DMS114 treated with DMSO at 0.1 percent for 48 hours (cell line): ENCODE data around the gene FSIP1.

Source experiments
- DNase-seq: peaks from one replicate; lab custom pipeline; 2025; ENCODE audit not compliant: unreplicated experiment; lab: John Stamatoyannopoulos, UW

Gene FSIP1

DNA sequence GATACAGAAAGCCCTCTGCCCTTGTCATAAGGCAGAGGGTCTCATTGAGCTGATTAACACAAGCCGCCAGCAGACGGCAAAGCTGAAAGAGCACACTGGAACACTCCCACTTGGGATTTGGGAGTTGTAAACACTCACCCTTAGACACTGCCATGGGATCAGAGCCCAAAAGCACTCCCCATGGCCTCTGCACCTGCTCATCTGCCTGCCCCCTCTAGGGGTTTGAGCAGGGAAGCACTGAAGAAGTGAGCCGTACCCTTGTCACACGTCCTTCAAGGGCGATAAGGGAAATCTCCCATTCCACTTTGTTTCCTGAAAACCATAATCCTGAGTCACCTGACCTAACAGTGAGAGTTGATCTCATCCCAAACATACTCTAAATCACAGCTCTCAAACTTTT is 14.7 kb downstream of the FSIP1 start:
- no peak for DNase-seq

DNA sequence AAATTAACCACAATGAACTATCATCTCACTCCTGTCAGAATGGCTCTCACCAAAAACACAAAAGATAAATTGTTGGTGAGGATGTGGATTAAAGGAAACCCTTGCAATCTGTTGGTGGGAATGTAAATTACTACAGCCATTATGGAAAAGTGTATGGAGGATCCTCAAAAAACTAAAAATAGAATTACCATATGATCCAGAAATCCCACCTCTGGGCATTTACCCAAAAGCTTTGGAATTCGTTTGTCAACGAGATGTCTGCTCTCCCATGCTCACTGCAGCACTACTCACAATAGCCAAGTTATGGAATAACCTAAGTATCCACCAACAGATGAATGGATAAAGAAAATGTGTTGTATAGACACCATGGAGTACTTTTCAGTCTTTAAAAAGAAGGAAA is 21.6 kb downstream of the FSIP1 start:
- DNase-seq, result no peak

DNA sequence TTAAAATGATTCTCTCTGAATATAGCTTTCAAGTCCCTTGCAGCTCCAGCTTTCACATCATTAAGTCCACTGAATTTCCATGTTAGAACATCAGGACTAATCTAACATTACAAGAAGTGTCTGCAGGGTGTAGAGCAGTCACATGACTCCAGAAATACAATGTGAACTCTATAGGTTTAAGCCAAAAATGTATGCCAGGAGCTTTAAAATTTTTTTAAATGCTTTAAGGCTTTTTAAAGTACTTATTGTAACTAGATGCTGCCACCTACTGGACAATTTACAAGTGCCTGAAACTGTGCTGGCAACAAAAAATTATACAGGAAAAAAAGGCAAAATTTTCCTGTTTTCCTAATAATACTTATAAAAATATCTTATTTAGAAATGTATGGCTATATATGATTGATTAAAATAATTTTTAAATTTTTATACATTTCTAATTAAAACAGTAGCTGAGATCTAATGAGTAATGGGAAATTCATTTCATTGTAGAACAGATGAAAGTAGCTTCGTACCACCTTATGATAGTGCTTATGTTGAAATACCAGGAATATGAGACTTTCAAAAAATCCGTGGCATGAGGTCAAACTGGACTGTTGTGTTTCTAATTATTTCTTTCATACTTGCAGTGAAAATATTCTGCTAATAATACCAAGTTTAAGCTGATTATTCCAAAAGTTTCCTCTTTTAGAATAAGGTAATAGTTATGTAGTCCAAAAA is 25.7 kb downstream of the FSIP1 start:
- DNase-seq, result peak; percentile 75

DNA sequence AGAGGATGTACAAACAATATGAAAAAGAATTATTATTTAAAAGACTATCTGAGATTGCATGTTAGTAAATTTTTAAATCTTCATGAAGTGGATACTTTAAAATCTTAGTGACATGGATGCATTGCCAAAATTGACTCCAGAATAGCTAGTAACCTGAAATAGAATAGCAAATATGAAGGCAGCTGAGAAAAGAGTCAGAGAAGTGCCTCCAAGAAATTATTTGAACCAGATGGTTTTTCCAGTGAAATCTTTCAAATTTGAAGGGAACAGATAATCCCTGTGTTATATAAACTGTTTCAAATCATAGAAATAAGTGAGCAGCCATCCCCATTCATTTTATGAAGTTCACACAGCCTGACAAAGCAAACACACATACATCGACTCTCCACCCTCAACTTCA is 29.6 kb downstream of the FSIP1 start:
- no peak for DNase-seq

DNA sequence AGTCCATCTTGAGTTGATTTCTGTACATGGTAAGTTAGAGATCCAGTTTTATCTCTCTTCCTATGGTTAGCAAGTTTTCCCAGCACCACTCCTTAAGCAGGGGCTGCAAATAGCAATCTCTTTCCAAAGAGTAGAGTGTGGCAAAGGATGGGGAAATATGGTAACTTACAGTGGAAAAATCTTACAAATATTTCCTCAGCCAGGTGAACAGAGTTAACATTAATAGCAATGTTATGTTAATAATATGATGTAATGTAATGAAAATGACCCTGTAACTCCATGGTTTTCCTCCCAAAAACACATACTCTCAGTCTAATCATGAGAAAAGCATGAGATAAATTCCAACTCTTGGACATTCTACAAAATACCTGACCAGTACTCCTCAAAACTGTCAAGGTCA is 30.4 kb downstream of the FSIP1 start:
- no peak for DNase-seq

DNA sequence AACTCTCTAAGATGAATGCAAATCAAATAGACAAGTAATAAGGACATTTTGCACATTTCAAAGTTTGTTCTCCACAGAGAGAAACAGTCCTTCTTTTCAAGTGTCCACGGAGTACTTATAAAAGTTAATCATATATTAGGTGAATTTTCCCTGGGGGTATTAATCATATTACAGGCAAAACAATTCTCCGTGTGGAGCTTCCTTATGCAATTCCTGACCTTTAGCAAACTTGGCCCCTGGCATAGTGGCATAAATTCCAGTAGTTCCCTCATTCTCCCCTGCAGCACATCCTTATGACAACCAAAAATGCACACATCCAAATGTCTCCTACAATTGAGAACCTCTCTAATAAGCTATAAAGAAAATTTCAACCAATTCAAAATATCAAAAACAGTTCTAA is 34.4 kb downstream of the FSIP1 start:
- DNase-seq, result no peak

DNA sequence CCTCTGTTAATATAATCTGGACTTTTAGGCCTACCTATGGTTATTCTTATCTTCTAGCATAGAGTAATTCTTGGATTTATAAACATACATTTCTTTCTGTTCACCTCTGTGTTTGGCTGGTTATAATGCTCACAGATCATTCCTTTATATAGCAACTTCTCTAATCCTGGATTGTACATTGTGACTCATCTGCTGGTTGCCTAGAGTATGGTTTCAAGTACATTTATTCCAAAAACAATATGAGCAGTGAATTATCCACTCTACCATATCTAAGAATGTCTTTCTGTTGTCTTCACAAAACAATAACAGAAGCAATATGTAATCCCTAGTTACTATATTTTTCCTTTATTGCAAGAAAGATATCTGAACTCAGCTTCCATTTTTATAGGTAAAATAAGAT is 35.3 kb downstream of the FSIP1 start:
- DNase-seq, result no peak

DNA sequence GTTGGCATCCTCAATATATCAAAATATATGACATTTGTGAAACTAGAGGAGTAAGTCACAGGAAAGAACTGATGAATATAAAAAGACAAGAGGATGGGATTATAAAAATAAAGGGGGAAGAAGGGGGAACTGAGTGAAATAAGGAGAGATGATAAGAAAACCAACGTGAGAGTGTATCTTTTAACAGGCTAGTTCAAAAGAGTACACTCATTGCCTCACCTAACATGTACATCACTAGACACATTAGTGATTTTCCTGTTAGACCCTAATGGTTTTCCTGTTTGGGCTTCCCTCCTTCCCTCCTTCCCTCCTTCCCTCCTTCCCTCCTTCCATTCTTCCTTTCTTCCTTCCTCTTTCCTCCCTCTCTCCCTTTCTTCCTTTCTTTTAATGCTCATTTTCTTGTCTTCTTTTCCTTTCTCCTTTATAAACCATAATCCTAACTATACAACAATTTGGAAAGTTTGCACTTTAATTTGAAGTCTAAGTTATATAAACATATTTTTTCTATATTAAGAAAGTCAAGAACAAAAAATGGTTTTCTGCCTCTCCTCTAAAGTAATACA is 35.8 kb downstream of the FSIP1 start:
- DNase-seq, result no peak

DNA sequence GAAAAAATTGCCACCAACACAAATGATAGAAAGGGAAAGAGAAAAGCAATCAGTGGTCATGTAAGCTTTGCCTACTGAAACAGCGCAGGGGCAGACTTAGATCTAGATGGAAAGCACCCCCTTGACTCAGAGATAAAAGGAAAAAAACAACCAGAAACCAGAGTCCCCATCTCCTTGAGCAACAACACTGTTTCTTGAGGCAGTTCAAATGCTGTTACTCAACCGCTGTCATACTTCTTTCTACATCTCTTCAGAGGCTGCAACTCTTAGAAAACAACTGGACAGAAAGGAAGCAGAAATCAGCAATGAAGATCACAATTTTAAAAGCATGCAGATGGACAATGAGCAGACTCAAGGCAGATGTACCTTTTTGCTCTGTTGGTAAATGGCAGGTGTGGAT is 36.5 kb downstream of the FSIP1 start:
- DNase-seq, result no peak

DNA sequence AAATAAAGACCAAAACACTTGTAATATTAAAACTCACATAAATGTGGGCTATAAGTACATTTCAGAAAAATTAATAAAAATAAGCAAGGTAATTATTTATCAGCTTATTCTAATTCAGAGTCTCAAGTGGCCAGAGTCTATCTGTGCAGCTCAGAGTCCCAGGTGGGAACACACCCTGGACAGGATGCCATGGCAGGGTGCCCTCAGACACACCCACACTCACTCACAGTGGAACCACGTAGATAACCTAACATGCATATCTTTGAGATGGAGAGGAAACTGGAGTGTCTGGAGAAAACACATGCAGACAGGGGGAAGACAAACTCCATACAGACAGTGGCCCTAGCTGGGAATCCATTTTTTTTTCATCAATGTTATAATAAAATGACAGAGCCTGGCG is 37.2 kb downstream of the FSIP1 start:
- no peak for DNase-seq

DNA sequence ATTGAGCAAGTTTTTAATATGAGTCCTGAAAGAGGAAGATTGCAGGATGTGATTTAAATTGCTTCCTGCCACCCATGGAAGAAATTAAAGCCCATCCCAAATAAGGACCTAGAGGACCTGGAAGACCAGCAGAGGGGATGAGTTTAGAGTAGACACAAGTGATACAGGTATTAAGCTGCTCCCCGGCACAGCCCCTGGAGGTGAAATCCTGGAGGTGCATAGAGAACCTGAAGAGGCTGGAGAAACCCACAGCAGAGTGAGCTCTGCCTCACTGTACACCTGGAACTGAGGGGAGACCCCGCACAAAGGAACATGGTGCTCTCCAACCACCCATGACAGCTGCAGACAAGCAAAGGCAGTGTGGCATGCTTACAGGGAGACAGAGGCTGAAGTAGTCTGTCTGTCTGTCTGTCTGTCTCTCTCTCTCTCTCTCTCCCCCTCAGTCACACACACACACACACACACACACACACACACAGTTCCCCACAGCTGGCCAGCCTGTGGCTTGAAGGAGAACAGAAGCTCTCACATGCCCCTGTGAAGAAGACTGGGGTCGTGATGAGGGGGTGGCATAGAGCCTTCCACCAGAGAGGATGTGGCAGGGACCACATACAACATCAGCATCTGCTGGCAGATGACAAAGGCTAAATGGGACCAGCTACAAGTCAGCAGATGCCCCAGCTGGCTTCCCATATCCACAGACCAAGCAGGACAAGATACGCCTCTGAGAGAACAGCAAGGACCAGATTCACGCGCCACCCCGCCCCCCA is 38.1 kb downstream of the FSIP1 start:
- no peak for DNase-seq

DNA sequence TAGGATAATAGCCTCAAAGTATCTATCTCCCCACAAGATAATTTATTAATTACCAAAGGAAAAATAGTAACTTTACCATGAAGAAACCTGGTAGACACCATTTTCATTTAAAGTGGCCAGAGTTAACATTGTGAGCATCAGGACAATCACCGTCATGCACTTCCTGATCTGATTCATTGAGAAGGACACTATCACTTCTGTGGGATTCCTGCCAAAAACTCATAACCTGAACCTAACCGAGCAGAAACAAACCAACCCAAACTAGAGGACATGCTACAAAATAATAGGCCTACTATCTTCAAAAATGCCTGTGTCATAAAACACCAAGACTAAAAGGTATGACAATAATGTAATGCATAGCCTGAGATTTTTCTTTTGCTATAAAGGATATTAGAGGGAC is 39.0 kb downstream of the FSIP1 start:
- DNase-seq, result no peak

DNA sequence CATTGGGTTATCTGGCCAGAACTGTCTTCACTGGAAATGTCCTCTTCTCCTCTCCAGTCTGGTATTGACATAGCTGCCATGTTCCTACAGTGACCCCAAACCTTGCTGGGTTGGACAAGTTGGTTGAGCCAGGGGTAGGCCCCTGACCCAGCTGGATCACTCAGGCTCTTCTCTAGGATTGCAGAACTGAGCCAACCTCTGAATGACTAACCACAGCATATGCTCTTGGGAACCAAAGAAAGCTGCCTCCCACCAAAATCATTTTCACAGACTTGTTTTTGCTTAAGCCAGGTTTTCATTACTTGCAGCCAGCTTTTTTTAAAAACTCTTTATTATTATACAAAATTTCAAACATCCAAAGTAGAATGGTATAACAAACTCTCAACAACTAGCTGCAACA is 41.4 kb downstream of the FSIP1 start:
- DNase-seq, result no peak

DNA sequence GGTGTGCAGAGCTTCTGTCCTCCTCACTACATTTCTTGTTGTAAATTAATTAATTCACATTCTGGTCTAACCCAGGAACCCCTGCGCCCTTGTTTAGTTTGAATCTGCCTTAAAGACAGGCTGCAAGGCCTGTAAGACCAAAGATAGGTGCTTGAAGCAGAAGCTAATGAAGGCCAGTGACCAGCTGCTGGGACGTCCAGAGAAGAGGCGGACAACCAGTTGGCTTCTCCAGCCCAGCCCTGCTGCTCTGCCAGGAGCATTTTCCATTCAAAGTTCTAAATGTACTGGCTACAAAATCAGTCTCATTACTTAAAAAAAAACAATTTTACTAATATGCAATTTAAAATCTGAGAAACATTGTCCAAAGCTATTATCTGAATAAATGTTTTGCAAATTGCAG is 43.6 kb downstream of the FSIP1 start:
- DNase-seq, result no peak

DNA sequence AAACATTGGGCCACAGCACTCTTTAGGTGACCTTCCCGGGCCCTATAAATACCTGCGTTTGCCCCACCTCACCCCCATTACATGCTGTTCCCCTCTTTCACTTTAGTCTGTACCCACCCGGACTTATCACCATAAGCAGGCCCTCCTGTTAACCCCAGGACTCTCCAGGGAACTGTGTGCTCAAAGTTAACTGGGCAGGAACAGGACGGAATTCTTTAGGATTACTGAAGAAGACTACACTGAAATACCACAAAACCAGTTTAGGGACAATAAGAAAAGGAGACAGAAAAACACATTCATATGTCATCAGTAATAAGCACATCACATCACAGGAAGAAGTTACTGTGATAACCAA is 45.5 kb downstream of the FSIP1 start:
- no peak for DNase-seq

DNA sequence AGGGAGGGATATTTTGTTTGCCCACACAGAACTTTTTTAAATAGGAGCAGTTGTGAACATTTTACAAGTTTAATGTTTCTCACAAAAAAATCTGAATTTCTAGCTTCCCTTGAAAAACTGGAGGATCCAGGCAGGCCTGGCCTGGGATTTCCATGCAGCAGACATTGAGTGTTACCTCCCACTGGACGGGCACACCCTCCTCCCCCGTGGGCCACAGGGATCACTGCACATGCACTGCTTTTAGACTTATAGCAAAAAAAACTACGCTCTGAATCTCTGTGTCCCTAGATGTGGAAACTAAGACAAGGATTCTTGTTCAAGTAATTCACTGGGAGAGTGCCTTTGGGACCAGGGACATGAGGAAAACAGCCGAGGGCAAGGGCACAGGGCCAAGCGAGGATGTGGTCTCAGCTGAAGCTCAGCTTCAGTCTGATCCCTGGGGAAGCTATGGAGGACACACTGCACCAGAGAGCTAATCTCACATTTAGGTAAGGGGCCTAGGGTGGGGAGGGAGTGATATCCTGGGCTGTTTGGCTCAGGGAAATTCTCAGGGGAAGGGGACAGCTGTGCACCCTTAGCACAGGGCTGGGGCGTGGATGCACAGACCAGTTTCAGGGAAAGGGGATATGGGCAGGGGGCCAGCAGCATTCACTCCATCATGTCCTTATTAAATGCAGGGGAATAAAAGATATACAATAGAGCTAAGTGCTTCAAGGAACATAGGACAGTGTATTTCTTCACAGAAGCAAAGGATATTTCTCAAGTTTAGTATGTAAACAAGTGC is 46.0 kb downstream of the FSIP1 start:
- no peak for DNase-seq

DNA sequence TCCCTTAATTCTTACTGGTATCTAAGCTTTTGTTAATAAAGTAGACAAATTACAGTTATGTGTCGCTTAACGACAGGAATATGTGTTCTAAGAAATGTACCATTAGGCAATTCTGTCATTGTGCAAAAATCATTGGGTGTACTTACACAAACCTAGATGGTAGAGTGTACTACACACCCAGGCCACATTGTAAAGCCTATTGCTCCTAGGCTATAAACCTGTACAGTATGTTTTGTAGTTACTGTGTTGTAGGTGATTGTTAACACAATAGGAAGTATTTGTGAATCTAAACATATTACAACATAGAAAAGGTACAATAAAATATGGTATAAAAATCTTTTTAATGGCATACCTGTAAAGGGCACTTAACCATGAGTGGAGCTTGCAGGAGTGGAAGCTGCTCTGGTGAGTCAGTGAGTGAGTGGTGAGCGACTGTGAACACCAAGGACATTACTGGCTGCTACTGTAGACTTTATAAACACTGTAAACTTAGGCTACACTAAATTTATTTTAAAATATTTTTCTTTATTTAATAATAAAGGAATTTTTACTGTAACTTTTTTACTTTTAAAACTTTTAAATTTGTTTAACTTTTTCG is 47.4 kb downstream of the FSIP1 start:
- DNase-seq, result no peak

DNA sequence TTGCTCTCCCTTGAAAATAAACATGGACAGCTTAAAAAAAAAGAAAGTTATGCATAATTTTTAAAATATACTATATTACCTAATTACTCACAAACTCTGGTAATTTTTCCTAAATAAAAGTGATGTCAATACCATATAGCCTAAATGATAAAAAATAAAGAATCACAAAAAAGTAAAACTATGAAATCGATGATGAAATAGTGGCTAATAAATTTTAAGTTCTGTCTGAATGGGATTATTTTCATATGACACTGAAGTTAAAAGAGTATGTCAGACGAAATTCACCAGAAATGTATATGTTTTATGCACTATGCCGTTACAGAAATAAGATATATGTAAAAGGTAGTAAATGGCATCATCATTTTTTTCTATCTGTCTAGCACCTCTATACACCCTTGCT is 51.4 kb downstream of the FSIP1 start:
- no peak for DNase-seq

DNA sequence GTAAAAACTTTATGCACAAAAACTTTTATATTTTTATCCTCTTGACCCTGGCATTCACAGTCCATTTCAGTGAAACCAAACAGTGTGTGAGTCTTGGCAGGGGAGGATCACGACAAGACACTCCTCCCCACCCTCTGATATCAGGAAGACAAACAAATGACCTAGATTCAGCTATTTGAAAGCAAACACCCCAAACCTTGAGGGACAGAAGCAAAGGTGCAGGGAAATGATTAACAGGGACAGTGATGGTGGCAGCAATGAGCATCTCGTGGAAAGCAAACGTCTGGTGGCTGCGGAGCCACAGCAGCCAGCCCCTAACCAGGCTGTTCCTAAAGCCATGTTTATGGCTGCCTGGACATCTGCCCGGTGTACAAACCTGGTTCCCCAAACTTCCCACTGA is 52.1 kb downstream of the FSIP1 start:
- DNase-seq, result no peak

DNA sequence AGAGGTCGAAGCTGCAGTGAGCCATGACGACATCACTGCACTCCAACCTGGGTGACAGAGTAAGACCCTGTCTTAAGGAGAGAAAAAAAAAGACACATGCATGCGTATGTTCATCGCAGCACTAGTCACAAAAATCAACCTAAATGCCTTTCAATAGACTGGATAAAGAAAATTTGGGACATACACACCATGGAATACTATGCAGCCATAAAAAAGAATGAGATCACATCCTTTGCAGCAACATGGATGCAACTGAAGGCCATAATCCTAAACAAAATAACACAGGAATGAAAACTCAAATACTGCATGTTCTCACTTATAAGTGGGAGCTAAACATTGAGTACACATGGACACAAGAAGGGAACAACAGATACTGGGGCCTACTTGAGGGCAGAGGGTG is 53.1 kb downstream of the FSIP1 start:
- DNase-seq, result no peak

DNA sequence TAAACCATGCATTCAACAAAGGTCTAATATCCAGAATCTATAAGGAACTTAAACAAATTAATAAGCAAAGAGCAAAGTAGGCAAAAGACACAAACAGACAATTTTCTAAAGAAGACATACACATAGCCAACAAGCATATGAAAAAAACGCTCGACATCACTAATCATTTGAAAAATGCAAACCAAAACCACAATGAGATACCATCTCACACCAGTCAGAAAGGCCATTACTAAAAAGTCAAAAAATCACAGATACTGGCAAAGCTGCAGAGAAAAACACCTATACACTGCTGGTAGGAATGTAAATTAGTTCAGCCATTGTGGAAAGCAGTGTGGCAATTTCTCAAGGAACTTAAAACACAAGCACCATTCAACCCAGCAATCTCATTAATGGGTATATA is 53.8 kb downstream of the FSIP1 start:
- DNase-seq, result no peak
